Chondrocyte (in vitro differentiated cells): ENCODE data around the gene LEMD2. TPM values are rescaled to one million over a fixed set of nuclear protein-coding genes. Genes with fewer than 3 reads are reported as not detected.

ENCODE experiments used
- DNase-seq: peaks from one replicate; pipeline ENCODE4 v3.0.0; 2021; ENCODE audit warnings: mixed read lengths, low spot score
- H3K27ac Mint-ChIP-seq: one replicate; pipeline ENCODE4 v1.8.0; 2021; ENCODE audit warnings: mild to moderate bottlenecking, moderate library complexity, mixed read lengths; ENCODE audit not compliant: unreplicated experiment
- H3K27me3 Mint-ChIP-seq: 2 replicates; pipeline ENCODE4 v1.8.0; 2021; ENCODE audit warnings: low read depth, mixed read lengths
- H3K36me3 Mint-ChIP-seq: 2 replicates; pipeline ENCODE4 v1.8.0; 2021; ENCODE audit warnings: low read depth, mixed read lengths
- H3K4me1 Mint-ChIP-seq: 2 replicates; pipeline ENCODE4 v1.8.0; 2021; ENCODE audit warnings: low read depth, mild to moderate bottlenecking, mixed read lengths
- H3K4me3 Mint-ChIP-seq: one replicate; pipeline ENCODE4 v1.8.0; 2021; ENCODE audit warnings: mild to moderate bottlenecking, moderate library complexity, mixed read lengths; ENCODE audit not compliant: unreplicated experiment
- H3K9me3 Mint-ChIP-seq: 2 replicates; pipeline ENCODE4 v1.8.0; 2021; ENCODE audit warnings: low read depth, mixed read lengths
- CTCF ChIP-seq: fragments of 200-600 bp; sonication (generic); IDR thresholded peaks from 2 replicates; pipeline ENCODE4 v1.5.0; 2021; ENCODE audit warnings: antibody characterized with exemption, mild to moderate bottlenecking, moderate library complexity
- total RNA-seq: library from RNA; stranded (reverse); gene quantifications from 3 replicates; pipeline ENCODE4 v1.2.1, GENCODE V29; 2021

The LEMD2 gene
- total RNA-seq, 1 donor from 2014 or later: 60.1 TPM

GRCh38 chr6:33816911-33817310 lies 28.0 kb upstream of the LEMD2 start:
- peaks cover 2% of the 10 kb centered on the region for H3K4me1 Mint-ChIP-seq

GRCh38 chr6:33815854-33816253 lies 26.9 kb upstream of the LEMD2 start:
- peak; percentile 24 for DNase-seq
- no peaks in the 10 kb centered on the region for H3K36me3 Mint-ChIP-seq
- no peak overlapping the region for H3K4me3 Mint-ChIP-seq
- H3K9me3 Mint-ChIP-seq: no peaks in the 10 kb centered on the region
- H3K27me3 Mint-ChIP-seq: peaks cover 36% of the 10 kb centered on the region
- H3K4me1 Mint-ChIP-seq: peaks cover 2% of the 10 kb centered on the region
- no peak overlapping the region for H3K27ac Mint-ChIP-seq
- TF ChIP-seq CTCF: no peak

More at GRCh38 chr6:33816911-33817310, 28.0 kb upstream of the LEMD2 start:
- H3K9me3 Mint-ChIP-seq: no peaks in the 10 kb centered on the region
- DNase-seq: peak; percentile 37
- no peaks in the 10 kb centered on the region for H3K36me3 Mint-ChIP-seq
- H3K27me3 Mint-ChIP-seq: peaks cover 29% of the 10 kb centered on the region
- no peak for TF ChIP-seq CTCF
- H3K4me3 Mint-ChIP-seq: no peak overlapping the region
- no peak overlapping the region for H3K27ac Mint-ChIP-seq

GRCh38 chr6:33813990-33814985 lies 25.4 kb upstream of the LEMD2 start:
- no peak overlapping the region for H3K4me3 Mint-ChIP-seq
- no peaks in the 10 kb centered on the region for H3K9me3 Mint-ChIP-seq
- peaks cover 37% of the 10 kb centered on the region for H3K27me3 Mint-ChIP-seq
- no peak overlapping the region for H3K27ac Mint-ChIP-seq
- H3K4me1 Mint-ChIP-seq: peaks cover 2% of the 10 kb centered on the region
- DNase-seq: peak; percentile 47
- no peaks in the 10 kb centered on the region for H3K36me3 Mint-ChIP-seq
- TF ChIP-seq CTCF: no peak

- no peak for TF ChIP-seq CTCF
- H3K36me3 Mint-ChIP-seq: no peaks in the 10 kb centered on the region
- peaks cover 43% of the 10 kb centered on the region for H3K27me3 Mint-ChIP-seq
- H3K9me3 Mint-ChIP-seq: no peaks in the 10 kb centered on the region
- DNase-seq: peak; percentile 49
- H3K4me3 Mint-ChIP-seq: no peak overlapping the region
- peaks cover 2% of the 10 kb centered on the region for H3K4me1 Mint-ChIP-seq
- no peak overlapping the region for H3K27ac Mint-ChIP-seq
Observed at GRCh38 chr6:33813246-33813904, 24.4 kb upstream of the LEMD2 start.

- H3K27ac Mint-ChIP-seq: no peak overlapping the region
- DNase-seq: peak; percentile 81
- H3K9me3 Mint-ChIP-seq: no peaks in the 10 kb centered on the region
- H3K4me3 Mint-ChIP-seq: no peak overlapping the region
- H3K36me3 Mint-ChIP-seq: no peaks in the 10 kb centered on the region
- peaks cover 49% of the 10 kb centered on the region for H3K27me3 Mint-ChIP-seq
- H3K4me1 Mint-ChIP-seq: peaks cover 2% of the 10 kb centered on the region
- TF ChIP-seq CTCF: peak; percentile 54
Observed at GRCh38 chr6:33812669-33813068, 23.7 kb upstream of the LEMD2 start.
